GM12878 (cell line): ENCODE measurements around the gene FUCA2. TPM values are rescaled to one million over a fixed set of nuclear protein-coding genes. Genes with fewer than 3 reads are reported as not detected.
A peak's percentile ranks its signal among the peaks of the same experiment; 100 is the strongest.

ENCODE experiments used
- ATAC-seq: fragments of 200-7000 bp; cut with Tn5 transposase; 3 replicates; pipeline ENCODE4 v1.9.1; 2020; ENCODE audit warnings: mild to moderate bottlenecking, moderate library complexity
- BruUV-seq: library from RNA; stranded (reverse); fragments of 400-500 nt; replicated peaks from 2 replicates; lab custom pipeline; 2021; lab: Mats Ljungman, UMichigan
- CTCF ChIA-PET: fragments of 300-600 bp; sonication (Branson Sonifier 250); formaldehyde crosslinking; extraction: SDS; loops from one replicate; lab custom pipeline; 2021; ENCODE audit warnings: inconsistent platforms; lab: Yijun Ruan, JAX
- POLR2A ChIA-PET: fragments of 350-600 bp; formaldehyde crosslinking; extraction: SDS; loops from one replicate; lab custom pipeline; 2021; ENCODE audit warnings: inconsistent platforms; lab: Charles Lee
- RAD21 ChIA-PET: fragments of 300-600 bp; sonication (Branson Sonifier 250); formaldehyde crosslinking; loops from one replicate; lab custom pipeline; 2023; ENCODE audit warnings: antibody characterized with exemption; ENCODE audit not compliant: unreplicated experiment; lab: Charles Lee
- SMC1A ChIA-PET: fragments of 300-600 bp; sonication (Branson Sonifier 250); formaldehyde crosslinking; loops from one replicate; lab custom pipeline; 2023; ENCODE audit not compliant: unreplicated experiment, uncharacterized antibody; lab: Charles Lee
- DNase-seq: peaks from one replicate; pipeline ENCODE4 v3.0.0-alpha.2; 2011; ENCODE audit warnings: low read depth, low spot score
- FAIRE-seq: peaks from 3 replicates; lab custom pipeline; 2011; peaks lifted over from hg19 to GRCh38; lab: Jason Lieb, UNC
- H2AFZ ChIP-seq: 2 replicates; pipeline ENCODE4 v1.6.0; 2011; ENCODE audit warnings: low read depth, low read length, control low read depth; ENCODE audit not compliant: control insufficient read depth
- H3K27ac ChIP-seq: 2 replicates; pipeline ENCODE4 v1.5.1; 2011; ENCODE audit warnings: control low read depth; ENCODE audit not compliant: control insufficient read depth, insufficient read depth
- H3K27me3 ChIP-seq, 2 experiments: replicated peaks in 1 of 2; 2 replicates each; pipeline versions ENCODE4 v1.6.0 to v1.6.1; 2011; ENCODE audit warnings: low read length in 1 of 2; ENCODE audit not compliant: control insufficient read depth in 2 of 2, insufficient read depth in 2 of 2
- H3K36me3 ChIP-seq, 2 experiments: 2 replicates each; pipeline ENCODE4 v1.5.1; 2011; ENCODE audit warnings: low read length in 1 of 2; ENCODE audit not compliant: control insufficient read depth in 2 of 2, insufficient read depth in 2 of 2
- H3K4me1 ChIP-seq: 2 replicates; pipeline ENCODE4 v1.6.1; 2011; ENCODE audit warnings: mild to moderate bottlenecking, low read length, moderate library complexity, mixed read lengths; ENCODE audit not compliant: control insufficient read depth, insufficient read depth
- H3K4me2 ChIP-seq: 2 replicates; pipeline ENCODE4 v1.6.0; 2011; ENCODE audit warnings: control low read depth; ENCODE audit not compliant: control insufficient read depth, insufficient read depth
- H3K4me3 ChIP-seq: fragments of 200-600 bp; sonication (generic); 2 replicates; pipeline ENCODE4 v1.5.1; 2016
- H3K79me2 ChIP-seq: 2 replicates; pipeline ENCODE4 v1.6.0; 2011; ENCODE audit warnings: low read length; ENCODE audit not compliant: control insufficient read depth, insufficient read depth
- H3K9ac ChIP-seq: 2 replicates; pipeline ENCODE4 v1.8.0; 2011; ENCODE audit warnings: low read length, control low read depth, mixed read lengths; ENCODE audit not compliant: control insufficient read depth, insufficient read depth
- H3K9me3 ChIP-seq: replicated peaks from 3 replicates; pipeline ENCODE4 v1.5.1; 2011; ENCODE audit warnings: mild to moderate bottlenecking, low read length; ENCODE audit not compliant: control insufficient read depth, insufficient read depth
- H4K20me1 ChIP-seq: 2 replicates; pipeline ENCODE4 v1.6.0; 2011; ENCODE audit not compliant: control insufficient read depth, insufficient read depth
- BACH1 ChIP-seq: fragments of 450-650 bp; IDR thresholded peaks from 2 replicates; pipeline ENCODE4 v1.6.1; 2017; ENCODE audit warnings: mild to moderate bottlenecking, borderline replicate concordance
- CBX3 ChIP-seq: fragments of 200-600 bp; sonication (generic); IDR thresholded peaks from 2 replicates; pipeline ENCODE4 v1.6.1; 2016; ENCODE audit warnings: low read depth, borderline replicate concordance
- CREM ChIP-seq: IDR thresholded peaks from 2 replicates; pipeline ENCODE4 v1.6.1; 2014; ENCODE audit warnings: antibody characterized with exemption, low read depth
- EGR1 ChIP-seq, 2 experiments: IDR thresholded peaks; 1 replicate in 1 of 2; 2 replicates in 1 of 2; pipeline ENCODE4 v1.6.1; 2011 to 2012; ENCODE audit warnings: low read depth in 2 of 2, low read length in 2 of 2, borderline replicate concordance in 1 of 2, mild to moderate bottlenecking in 1 of 2, moderate library complexity in 1 of 2
- FOXM1 ChIP-seq: IDR thresholded peaks from 2 replicates; pipeline ENCODE4 v1.6.1; 2012; ENCODE audit warnings: low read depth, mild to moderate bottlenecking, inconsistent platforms, low read length, moderate library complexity
- GATAD2B ChIP-seq: fragments of 450-650 bp; conservative IDR thresholded peaks from 2 replicates; pipeline ENCODE4 v1.6.1; 2017; ENCODE audit warnings: low read depth, mild to moderate bottlenecking, moderate library complexity
- HDGF ChIP-seq: fragments of 450-650 bp; IDR thresholded peaks from 2 replicates; pipeline ENCODE4 v1.6.1; 2016; ENCODE audit warnings: antibody characterized with exemption
- MTA2 ChIP-seq: fragments of 450-650 bp; IDR thresholded peaks from 2 replicates; pipeline ENCODE4 v1.6.1; 2016; ENCODE audit warnings: low read depth, mild to moderate bottlenecking, moderate library complexity
- NFIC ChIP-seq: IDR thresholded peaks from 2 replicates; pipeline ENCODE4 v1.6.1; 2012; ENCODE audit warnings: low read depth, mild to moderate bottlenecking, inconsistent platforms, low read length, moderate library complexity
- NR2F1 ChIP-seq: fragments of 450-650 bp; conservative IDR thresholded peaks from 2 replicates; pipeline ENCODE4 v1.6.1; 2017; ENCODE audit warnings: mild to moderate bottlenecking
- PML ChIP-seq: IDR thresholded peaks from 2 replicates; pipeline ENCODE4 v1.6.1; 2012; ENCODE audit warnings: low read length, inconsistent platforms
- POU2F2 ChIP-seq: IDR thresholded peaks from 3 replicates; pipeline ENCODE4 v1.6.1; 2011; ENCODE audit warnings: low read depth, mild to moderate bottlenecking, low read length, borderline replicate concordance
- RCOR1 ChIP-seq: conservative IDR thresholded peaks from 2 replicates; pipeline ENCODE4 v1.6.1; 2012; ENCODE audit warnings: low read depth, low read length, improper control_type of control experiment
- SMARCA5 ChIP-seq: fragments of 450-650 bp; IDR thresholded peaks from 2 replicates; pipeline ENCODE4 v1.6.1; 2017; ENCODE audit warnings: mild to moderate bottlenecking
- TARDBP ChIP-seq: IDR thresholded peaks from 2 replicates; pipeline ENCODE4 v1.6.1; 2016; ENCODE audit warnings: borderline replicate concordance
- TCF7 ChIP-seq: IDR thresholded peaks from 2 replicates; pipeline ENCODE4 v1.6.1; 2014; ENCODE audit warnings: antibody characterized with exemption, borderline replicate concordance
- WGBS: methylation state at CpG from one replicate; pipeline ENCODE4 v1.1.6; 2016; ENCODE audit warnings: low lambda C conversion rate; ENCODE audit not compliant: insufficient replicate concordance, insufficient coverage; ENCODE audit errors: missing lambda C conversion rate; 5-methylcytosine and 5-hydroxymethylcytosine counted together
- in situ Hi-C: fragments of 300-500 bp; cut with MboI; formaldehyde crosslinking; loops from 9 replicates; pipeline ENCODE4 v1.14.3; 2018; ENCODE audit warnings: mixed read lengths
- intact Hi-C: fragments of 100-400 bp; cut with micrococcal nuclease; formaldehyde crosslinking; loops from one replicate; pipeline ENCODE4 v1.14.2; 2022; ENCODE audit not compliant: unreplicated experiment
- polyA plus RNA-seq, 11 experiments: library from polyadenylated mRNA; depleted of rRNA in 4 of 11; unstranded in 6 of 11; stranded (reverse) in 5 of 11; fragments of >200 nt; fragmentation: Nextera tagmentation in 4 of 11; fragmentation: Illumina TruSeq in 1 of 11; extraction: Ambion mirVana in 4 of 11; extraction: Trizol in 1 of 11; gene quantifications; 1 replicate in 1 of 11; 2 replicates in 10 of 11; pipeline versions ENCODE4 v1.2.1 to v1.2.3, GENCODE V29; 2011 to 2016; ENCODE audit warnings: inconsistent platforms in 2 of 11, missing spikeins in 2 of 11, low read depth in 1 of 11
- total RNA-seq, 4 experiments: library from RNA; depleted of rRNA in 3 of 4; stranded (reverse); fragments of >200 nt in 3 of 4; fragmentation: Illumina TruSeq in 1 of 4; extraction: Trizol in 1 of 4; gene quantifications; 2 replicates each; pipeline versions ENCODE4 v1.2.1 to v1.2.3, GENCODE V29; 2013 to 2021
- TF ChIP-seq, protein P1 (sequence below): fragments of 450-650 bp; IDR thresholded peaks from 2 replicates; pipeline ENCODE4 v1.6.1; 2016; ENCODE audit warnings: mild to moderate bottlenecking
- TF ChIP-seq, protein P2 (sequence below): IDR thresholded peaks from 2 replicates; pipeline ENCODE4 v1.6.1; 2012; ENCODE audit warnings: mild to moderate bottlenecking, low read depth, low read length
- TF ChIP-seq, protein P3 (sequence below): fragments of 450-650 bp; conservative IDR thresholded peaks from 2 replicates; pipeline ENCODE4 v1.6.1; 2017; ENCODE audit warnings: mild to moderate bottlenecking, moderate library complexity

Gene FUCA2
- total and polyA plus RNA-seq, 10 of the 15 experiments (the other 5 are each of a cell fraction or from before 2014, with no cell fraction given): 5.7 to 36.2 (median 21.5) TPM

- ChIA-PET CTCF (interaction anchor here (0.9 to 2.7 kb wide), 4 partner anchors 9 to 538 kb away, joined by 3 to 6 read pairs (median 5); no protein-coding TSS in a partner anchor), SMC1A (interaction anchor here (0.7 kb wide), 1 partner anchor 390 kb away, joined by 3 read pairs; no protein-coding TSS in a partner anchor), POLR2A (interaction anchor here (1.6 kb wide), 1 partner anchor 8 kb away, joined by 4 read pairs; no protein-coding TSS in a partner anchor), RAD21 (interaction anchor here (0.6 to 1.2 kb wide), 3 partner anchors 17 to 590 kb away, joined by 3 to 5 read pairs (median 4); no protein-coding TSS in a partner anchor)
- no TSS peak for BruUV-seq
- no peak; the same call in 2 of the 3 replicates for ATAC-seq
- in situ Hi-C loops: no loop called here
- no peaks in the 10 kb centered on the region for H3K27me3 ChIP-seq
- peaks cover 22% of the 10 kb centered on the region for H3K4me1 ChIP-seq
- no peaks in the 10 kb centered on the region for H3K9me3 ChIP-seq
- 16% methylated on average over 4 of the region's 4 CpGs for WGBS
- no peak overlapping the region for H3K9ac ChIP-seq
- H4K20me1 ChIP-seq: no peaks in the 10 kb centered on the region
- H3K4me3 ChIP-seq: no peak overlapping the region
- FAIRE-seq: no peak
- no peaks in the 10 kb centered on the region; the same call in 1 of the 2 replicates for H3K79me2 ChIP-seq
- H3K36me3 ChIP-seq: no peaks in the 10 kb centered on the region; a peak in 1 of 4 replicates
- H3K4me2 ChIP-seq: peak overlapping the region; percentile 63
- no peak overlapping the region for H3K27ac ChIP-seq
- intact Hi-C loops: no loop called here
- DNase-seq: no peak
- H2AFZ ChIP-seq: peak overlapping the region; percentile 4; the same call in 1 of the 2 replicates
- TF ChIP-seq SMARCA5 (no peak), CBX3 (no peak), BACH1 (no peak), RCOR1 (no peak), PML (no peak), NFIC (peak; percentile 79; the same call in 1 of the 2 replicates), HDGF (no peak), EGR1 (IDR thresholded peaks at IDR 0.05; ENCODE audit: borderline replicate concordance in 1 of 2, low read depth in 2 of 2, low read length in 2 of 2) (no peak), GATAD2B (no peak), CREM (0 out of 2 replicates have a peak, but pooled peaks have one; percentile 8), NR2F1 (no peak), POU2F2 (no peak), TARDBP (no peak), TCF7 (peak; percentile 7; the same call in 1 of the 2 replicates), FOXM1 (peak; percentile 8; the same call in 1 of the 2 replicates), MTA2 (0 out of 2 replicates have a peak, but pooled peaks have one; percentile 0)
- TF ChIP-seq, protein P1, sequence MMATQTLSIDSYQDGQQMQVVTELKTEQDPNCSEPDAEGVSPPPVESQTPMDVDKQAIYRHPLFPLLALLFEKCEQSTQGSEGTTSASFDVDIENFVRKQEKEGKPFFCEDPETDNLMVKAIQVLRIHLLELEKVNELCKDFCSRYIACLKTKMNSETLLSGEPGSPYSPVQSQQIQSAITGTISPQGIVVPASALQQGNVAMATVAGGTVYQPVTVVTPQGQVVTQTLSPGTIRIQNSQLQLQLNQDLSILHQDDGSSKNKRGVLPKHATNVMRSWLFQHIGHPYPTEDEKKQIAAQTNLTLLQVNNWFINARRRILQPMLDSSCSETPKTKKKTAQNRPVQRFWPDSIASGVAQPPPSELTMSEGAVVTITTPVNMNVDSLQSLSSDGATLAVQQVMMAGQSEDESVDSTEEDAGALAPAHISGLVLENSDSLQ: no peak
- TF ChIP-seq, protein P2, sequence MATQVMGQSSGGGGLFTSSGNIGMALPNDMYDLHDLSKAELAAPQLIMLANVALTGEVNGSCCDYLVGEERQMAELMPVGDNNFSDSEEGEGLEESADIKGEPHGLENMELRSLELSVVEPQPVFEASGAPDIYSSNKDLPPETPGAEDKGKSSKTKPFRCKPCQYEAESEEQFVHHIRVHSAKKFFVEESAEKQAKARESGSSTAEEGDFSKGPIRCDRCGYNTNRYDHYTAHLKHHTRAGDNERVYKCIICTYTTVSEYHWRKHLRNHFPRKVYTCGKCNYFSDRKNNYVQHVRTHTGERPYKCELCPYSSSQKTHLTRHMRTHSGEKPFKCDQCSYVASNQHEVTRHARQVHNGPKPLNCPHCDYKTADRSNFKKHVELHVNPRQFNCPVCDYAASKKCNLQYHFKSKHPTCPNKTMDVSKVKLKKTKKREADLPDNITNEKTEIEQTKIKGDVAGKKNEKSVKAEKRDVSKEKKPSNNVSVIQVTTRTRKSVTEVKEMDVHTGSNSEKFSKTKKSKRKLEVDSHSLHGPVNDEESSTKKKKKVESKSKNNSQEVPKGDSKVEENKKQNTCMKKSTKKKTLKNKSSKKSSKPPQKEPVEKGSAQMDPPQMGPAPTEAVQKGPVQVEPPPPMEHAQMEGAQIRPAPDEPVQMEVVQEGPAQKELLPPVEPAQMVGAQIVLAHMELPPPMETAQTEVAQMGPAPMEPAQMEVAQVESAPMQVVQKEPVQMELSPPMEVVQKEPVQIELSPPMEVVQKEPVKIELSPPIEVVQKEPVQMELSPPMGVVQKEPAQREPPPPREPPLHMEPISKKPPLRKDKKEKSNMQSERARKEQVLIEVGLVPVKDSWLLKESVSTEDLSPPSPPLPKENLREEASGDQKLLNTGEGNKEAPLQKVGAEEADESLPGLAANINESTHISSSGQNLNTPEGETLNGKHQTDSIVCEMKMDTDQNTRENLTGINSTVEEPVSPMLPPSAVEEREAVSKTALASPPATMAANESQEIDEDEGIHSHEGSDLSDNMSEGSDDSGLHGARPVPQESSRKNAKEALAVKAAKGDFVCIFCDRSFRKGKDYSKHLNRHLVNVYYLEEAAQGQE: no peak
- TF ChIP-seq, protein P3, sequence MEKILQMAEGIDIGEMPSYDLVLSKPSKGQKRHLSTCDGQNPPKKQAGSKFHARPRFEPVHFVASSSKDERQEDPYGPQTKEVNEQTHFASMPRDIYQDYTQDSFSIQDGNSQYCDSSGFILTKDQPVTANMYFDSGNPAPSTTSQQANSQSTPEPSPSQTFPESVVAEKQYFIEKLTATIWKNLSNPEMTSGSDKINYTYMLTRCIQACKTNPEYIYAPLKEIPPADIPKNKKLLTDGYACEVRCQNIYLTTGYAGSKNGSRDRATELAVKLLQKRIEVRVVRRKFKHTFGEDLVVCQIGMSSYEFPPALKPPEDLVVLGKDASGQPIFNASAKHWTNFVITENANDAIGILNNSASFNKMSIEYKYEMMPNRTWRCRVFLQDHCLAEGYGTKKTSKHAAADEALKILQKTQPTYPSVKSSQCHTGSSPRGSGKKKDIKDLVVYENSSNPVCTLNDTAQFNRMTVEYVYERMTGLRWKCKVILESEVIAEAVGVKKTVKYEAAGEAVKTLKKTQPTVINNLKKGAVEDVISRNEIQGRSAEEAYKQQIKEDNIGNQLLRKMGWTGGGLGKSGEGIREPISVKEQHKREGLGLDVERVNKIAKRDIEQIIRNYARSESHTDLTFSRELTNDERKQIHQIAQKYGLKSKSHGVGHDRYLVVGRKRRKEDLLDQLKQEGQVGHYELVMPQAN: no peak
These were observed 38.4 kb upstream of the FUCA2 start for GRCh38 chr6:143549949-143550268.
